Lung (tissue), 12 donors: Measurements from ENCODE around the gene SNCAIP. TPM values are rescaled to one million over a fixed set of nuclear protein-coding genes. Genes with fewer than 3 reads are reported as not detected.

ENCODE experiments used
- ATAC-seq: fragments of 200-7000 bp; cut with Tn5 transposase; one replicate; pipeline ENCODE4 v1.9.1; 2020; ENCODE audit warnings: moderate number of reproducible peaks; ENCODE audit not compliant: insufficient read depth, low FRiP score
- DNase-seq, 3 donors: peaks; one replicate each; pipeline ENCODE4 v3.0.0-alpha.2; 2013 to 2017
- H3K27ac ChIP-seq, 2 donors: one replicate each; pipeline ENCODE4 v1.5.1; 2013; ENCODE audit warnings: mild to moderate bottlenecking in 2 of 2, moderate library complexity in 2 of 2, control low read depth in 1 of 2, inconsistent platforms in 1 of 2, low read depth in 1 of 2, low read length in 1 of 2
- H3K27me3 ChIP-seq, 3 donors: one replicate each; pipeline ENCODE4 v1.5.1; 2013; ENCODE audit warnings: low read length in 2 of 3; ENCODE audit not compliant: control insufficient read depth in 3 of 3, insufficient read depth in 3 of 3
- H3K36me3 ChIP-seq, 4 donors: one replicate each; pipeline ENCODE4 v1.5.1; 2013; ENCODE audit warnings: low read length in 4 of 4, mild to moderate bottlenecking in 1 of 4, moderate library complexity in 1 of 4; ENCODE audit not compliant: control insufficient read depth in 4 of 4, insufficient read depth in 4 of 4
- H3K4me1 ChIP-seq, 5 donors: one replicate each; pipeline ENCODE4 v1.5.1; 2013; ENCODE audit warnings: low read length in 5 of 5, mild to moderate bottlenecking in 2 of 5, moderate library complexity in 1 of 5; ENCODE audit not compliant: control insufficient read depth in 5 of 5, insufficient read depth in 5 of 5
- H3K4me3 ChIP-seq: one replicate; pipeline ENCODE4 v1.5.1; 2013; ENCODE audit warnings: mild to moderate bottlenecking, control low read depth, moderate library complexity
- H3K9ac ChIP-seq, 2 donors: one replicate each; pipeline ENCODE4 v1.5.1; 2013; ENCODE audit warnings: low read length in 2 of 2, control low read depth in 1 of 2; ENCODE audit not compliant: insufficient read depth in 1 of 2
- H3K9me3 ChIP-seq, 4 donors: one replicate each; pipeline ENCODE4 v1.5.1; 2013; ENCODE audit warnings: low read length in 3 of 4, mild to moderate bottlenecking in 1 of 4, moderate library complexity in 1 of 4; ENCODE audit not compliant: control insufficient read depth in 4 of 4, insufficient read depth in 3 of 4
- CTCF ChIP-seq: IDR thresholded peaks from 2 replicates; pipeline ENCODE4 v1.5.1; 2012; ENCODE audit warnings: mild to moderate bottlenecking; ENCODE audit errors: control extremely low read depth, extremely low read depth
- WGBS, 2 donors: extraction: QIAGEN DNeasy Blood & Tissue Kit; methylation state at CpG; one replicate each; pipeline ENCODE4 v1.1.7; 2013; 5-methylcytosine and 5-hydroxymethylcytosine counted together
- polyA plus RNA-seq, 2 donors: library from polyadenylated mRNA; stranded (reverse); fragments of 200-250 nt; gene quantifications; one replicate each; pipeline ENCODE4 v1.2.1, GENCODE V29; 2013
- total RNA-seq, 2 donors: library from RNA; depleted of rRNA in 1 of 2; stranded (reverse); fragments of >200 nt in 1 of 2; gene quantifications; one replicate each; pipeline ENCODE4 v1.2.1, GENCODE V29; 2014 to 2021
- donor health status: control.
- donor health status: control.
- donor health status: Bipolar disorder and iron deficiency.
- donor health status: healthy.
- donor health status: DM: yes; HTN: yes; CAD: no.

The SNCAIP gene
- total and polyA plus RNA-seq, 4 donors: 1.4 to 25.7 (median 4.7) TPM

GRCh38 chr5:122494109-122494508, 182.1 kb downstream of the SNCAIP start:
- ATAC-seq: no peak
- Histone ChIP-seq H3K36me3 (no peaks in the 10 kb centered on the region), H3K4me3 (no peak overlapping the region), H3K9ac (no peak overlapping the region), H3K27ac (no peak overlapping the region), H3K4me1 (peaks cover 0 to 10% (median 2%) of the 10 kb centered on the region in 5 donors), H3K27me3 (no peaks in the 10 kb centered on the region), H3K9me3 (no peaks in the 10 kb centered on the region)
- no peak for DNase-seq
- no peak for TF ChIP-seq CTCF
- 65 to 83% methylated on average over 4 of the region's 4 CpGs for WGBS, 2 donors

GRCh38 chr5:122498163-122498562, 186.1 kb downstream of the SNCAIP start:
- Histone ChIP-seq H3K27ac (no peak overlapping the region), H3K4me1 (peaks cover 0 to 16% (median 3%) of the 10 kb centered on the region in 5 donors), H3K9me3 (no peaks in the 10 kb centered on the region), H3K36me3 (no peaks in the 10 kb centered on the region), H3K27me3 (no peaks in the 10 kb centered on the region), H3K4me3 (no peak overlapping the region), H3K9ac (no peak overlapping the region)
- no peak for TF ChIP-seq CTCF
- ATAC-seq: no peak
- peak; percentile 52 to 74 (median 65) for DNase-seq
- 55 to 71% methylated on average over 2 of the region's 2 CpGs for WGBS, 2 donors

- TF ChIP-seq CTCF: no peak
- ATAC-seq: no peak
- no peak for DNase-seq
These were observed 187.5 kb downstream of the SNCAIP start for GRCh38 chr5:122499585-122499984.

More at GRCh38 chr5:122499585-122499984, 187.5 kb downstream of the SNCAIP start:
- Histone ChIP-seq H3K27ac (no peak overlapping the region), H3K36me3 (no peaks in the 10 kb centered on the region), H3K4me1 (peaks cover 0 to 8% (median 2%) of the 10 kb centered on the region in 5 donors), H3K27me3 (no peaks in the 10 kb centered on the region), H3K4me3 (no peak overlapping the region), H3K9me3 (no peaks in the 10 kb centered on the region), H3K9ac (no peak overlapping the region)
